GM12874 (cell line): ENCODE results near the gene TMEM204.

Experiments used
- CTCF ChIP-seq: IDR thresholded peaks from 2 replicates; pipeline ENCODE4 v1.5.1; 2011; ENCODE audit warnings: low read depth, mild to moderate bottlenecking, control low read depth, low read length, moderate library complexity; ENCODE audit not compliant: insufficient read depth

TMEM204 gene

GRCh38 chr16:1525871-1526607, 7.4 kb upstream of the TMEM204 start:
- no peak for TF ChIP-seq CTCF

GRCh38 chr16:1526608-1527555, 6.6 kb upstream of the TMEM204 start:
- TF ChIP-seq CTCF, result no peak

- no peak for TF ChIP-seq CTCF
Observed at GRCh38 chr16:1527836-1528811, 5.3 kb upstream of the TMEM204 start.

GRCh38 chr16:1528921-1529537, 4.4 kb upstream of the TMEM204 start:
- no peak for TF ChIP-seq CTCF

GRCh38 chr16:1530349-1530882, 3.0 kb upstream of the TMEM204 start:
- TF ChIP-seq CTCF, result no peak

- no peak for TF ChIP-seq CTCF
Observed at GRCh38 chr16:1530883-1531637, 2.4 kb upstream of the TMEM204 start.
